ENCODE measurements around the gene FAM32A. TPM values are rescaled to one million over a fixed set of nuclear protein-coding genes. Genes with fewer than 3 reads are reported as not detected.

FAM32A gene
- total and polyA plus RNA-seq, 10 of the 15 experiments (the other 5 are each of a cell fraction or from before 2014, with no cell fraction given), result 33.3 to 116 (median 71.9) TPM

DNA sequence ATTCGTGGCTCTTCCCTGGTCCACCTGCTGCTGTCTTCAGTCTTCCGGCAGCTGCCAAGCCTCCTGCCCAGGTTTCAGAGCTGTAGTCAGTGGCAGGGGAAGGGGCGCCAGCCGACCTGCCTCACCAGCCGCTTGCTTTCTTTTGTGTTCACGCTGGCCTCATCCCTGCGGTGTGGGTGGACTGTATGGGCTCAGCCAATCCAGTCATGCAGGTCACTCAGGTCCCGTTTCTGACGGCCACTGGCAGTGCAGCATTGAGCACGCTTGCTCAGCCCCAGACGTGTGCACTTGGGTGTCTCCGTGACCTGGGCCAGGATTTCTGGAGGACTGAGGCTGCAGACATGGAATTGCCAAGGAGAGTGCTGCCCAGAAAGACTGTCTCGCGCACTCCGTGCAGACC, 38.5 kb downstream of the FAM32A start:
- in situ Hi-C loops (cut with MboI), result no loop called here
- H3K36me3 ChIP-seq (ENCODE audit: control insufficient read depth in 2 of 2, insufficient read depth in 2 of 2, low read length in 1 of 2), result peaks cover 17 to 32% of the 10 kb centered on the region in 2 experiments; a peak in 3 of 4 replicates
- no peak overlapping the region for H3K9ac ChIP-seq (ENCODE audit: control insufficient read depth, insufficient read depth, low read length)
- no peaks in the 10 kb centered on the region for H3K4me1 ChIP-seq (ENCODE audit: control insufficient read depth, insufficient read depth, low read length)
- H3K9me3 ChIP-seq (replicated peaks; ENCODE audit: control insufficient read depth, insufficient read depth, low read length), result peaks cover 19% of the 10 kb centered on the region
- DNase-seq (ENCODE audit: low read depth, low spot score), result no peak
- no peak for ATAC-seq
- ChIA-PET POLR2A (no interaction called here), CTCF (no interaction called here), SMC1A (ENCODE audit: uncharacterized antibody, unreplicated experiment) (interaction anchor here (1.2 kb wide), 1 partner anchor 158 kb away, joined by 3 read pairs; no protein-coding TSS in a partner anchor), RAD21 (ENCODE audit: unreplicated experiment) (no interaction called here)
- H2AFZ ChIP-seq (ENCODE audit: control insufficient read depth, low read depth, low read length), result no peak overlapping the region
- no peaks in the 10 kb centered on the region for H3K79me2 ChIP-seq (ENCODE audit: control insufficient read depth, insufficient read depth, low read length)
- intact Hi-C loops (cut with micrococcal nuclease; ENCODE audit: unreplicated experiment), result no loop called here
- H3K27ac ChIP-seq (ENCODE audit: control insufficient read depth, insufficient read depth), result no peak overlapping the region
- whole genome bisulfite sequencing (ENCODE audit: insufficient coverage, insufficient replicate concordance, low lambda C conversion rate, missing lambda C conversion rate), result 83% methylated on average over 15 of the region's 15 CpGs
- FAIRE-seq, result no peak
- no peak overlapping the region for H3K4me3 ChIP-seq
- H3K4me2 ChIP-seq (ENCODE audit: control insufficient read depth, insufficient read depth), result no peak overlapping the region
- no peaks in the 10 kb centered on the region for H4K20me1 ChIP-seq (ENCODE audit: control insufficient read depth, insufficient read depth)
- no peaks in the 10 kb centered on the region for H3K27me3 ChIP-seq (replicated peaks in 1 of 2; ENCODE audit: control insufficient read depth in 2 of 2, insufficient read depth in 2 of 2, low read length in 1 of 2)
- no TSS peak for BruUV-seq (replicated peaks)
- TF ChIP-seq RFX5 (IDR thresholded peaks at IDR 0.05; ENCODE audit: low read depth, low read length) (no peak), CREB1 (IDR thresholded peaks at IDR 0.05; ENCODE audit: low read depth) (no peak), RELA (IDR thresholded peaks at IDR 0.05; ENCODE audit: borderline replicate concordance, partially characterized antibody) (no peak), RCOR1 (conservative IDR thresholded peaks at IDR 0.05; ENCODE audit: low read depth, low read length) (no peak), CBX3 (IDR thresholded peaks at IDR 0.05; ENCODE audit: borderline replicate concordance, low read depth) (no peak), PAX5 (IDR thresholded peaks at IDR 0.05; ENCODE audit: borderline replicate concordance, low read depth, low read length) (no peak), SMAD1 (IDR thresholded peaks at IDR 0.05; ENCODE audit: low read depth, partially characterized antibody) (no peak), NR2C2 (IDR thresholded peaks at IDR 0.05; ENCODE audit: borderline replicate concordance, control insufficient read depth, insufficient read length, low read depth) (no peak), ZNF217 (IDR thresholded peaks at IDR 0.05) (no peak), LARP7 (IDR thresholded peaks at IDR 0.05) (no peak), ETV6 (conservative IDR thresholded peaks at IDR 0.05 in 1 of 2, IDR thresholded peaks at IDR 0.05 in 1 of 2; ENCODE audit: borderline replicate concordance in 1 of 2, low read depth in 1 of 2) (no peak), BCL11A (IDR thresholded peaks at IDR 0.05; ENCODE audit: low read depth, low read length) (no peak), RAD21 (IDR thresholded peaks at IDR 0.05; ENCODE audit: insufficient read depth, low read depth, low read length) (no peak)
- TF ChIP-seq, protein P1, sequence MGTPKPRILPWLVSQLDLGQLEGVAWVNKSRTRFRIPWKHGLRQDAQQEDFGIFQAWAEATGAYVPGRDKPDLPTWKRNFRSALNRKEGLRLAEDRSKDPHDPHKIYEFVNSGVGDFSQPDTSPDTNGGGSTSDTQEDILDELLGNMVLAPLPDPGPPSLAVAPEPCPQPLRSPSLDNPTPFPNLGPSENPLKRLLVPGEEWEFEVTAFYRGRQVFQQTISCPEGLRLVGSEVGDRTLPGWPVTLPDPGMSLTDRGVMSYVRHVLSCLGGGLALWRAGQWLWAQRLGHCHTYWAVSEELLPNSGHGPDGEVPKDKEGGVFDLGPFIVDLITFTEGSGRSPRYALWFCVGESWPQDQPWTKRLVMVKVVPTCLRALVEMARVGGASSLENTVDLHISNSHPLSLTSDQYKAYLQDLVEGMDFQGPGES (IDR thresholded peaks at IDR 0.05), result no peak
- TF ChIP-seq, protein P2, sequence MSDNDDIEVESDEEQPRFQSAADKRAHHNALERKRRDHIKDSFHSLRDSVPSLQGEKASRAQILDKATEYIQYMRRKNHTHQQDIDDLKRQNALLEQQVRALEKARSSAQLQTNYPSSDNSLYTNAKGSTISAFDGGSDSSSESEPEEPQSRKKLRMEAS (IDR thresholded peaks at IDR 0.05; ENCODE audit: low read depth, low read length), result no peak
- TF ChIP-seq, protein P3, sequence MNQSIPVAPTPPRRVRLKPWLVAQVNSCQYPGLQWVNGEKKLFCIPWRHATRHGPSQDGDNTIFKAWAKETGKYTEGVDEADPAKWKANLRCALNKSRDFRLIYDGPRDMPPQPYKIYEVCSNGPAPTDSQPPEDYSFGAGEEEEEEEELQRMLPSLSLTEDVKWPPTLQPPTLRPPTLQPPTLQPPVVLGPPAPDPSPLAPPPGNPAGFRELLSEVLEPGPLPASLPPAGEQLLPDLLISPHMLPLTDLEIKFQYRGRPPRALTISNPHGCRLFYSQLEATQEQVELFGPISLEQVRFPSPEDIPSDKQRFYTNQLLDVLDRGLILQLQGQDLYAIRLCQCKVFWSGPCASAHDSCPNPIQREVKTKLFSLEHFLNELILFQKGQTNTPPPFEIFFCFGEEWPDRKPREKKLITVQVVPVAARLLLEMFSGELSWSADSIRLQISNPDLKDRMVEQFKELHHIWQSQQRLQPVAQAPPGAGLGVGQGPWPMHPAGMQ (IDR thresholded peaks at IDR 0.05; ENCODE audit: borderline replicate concordance), result no peak
- TF ChIP-seq, protein P4, sequence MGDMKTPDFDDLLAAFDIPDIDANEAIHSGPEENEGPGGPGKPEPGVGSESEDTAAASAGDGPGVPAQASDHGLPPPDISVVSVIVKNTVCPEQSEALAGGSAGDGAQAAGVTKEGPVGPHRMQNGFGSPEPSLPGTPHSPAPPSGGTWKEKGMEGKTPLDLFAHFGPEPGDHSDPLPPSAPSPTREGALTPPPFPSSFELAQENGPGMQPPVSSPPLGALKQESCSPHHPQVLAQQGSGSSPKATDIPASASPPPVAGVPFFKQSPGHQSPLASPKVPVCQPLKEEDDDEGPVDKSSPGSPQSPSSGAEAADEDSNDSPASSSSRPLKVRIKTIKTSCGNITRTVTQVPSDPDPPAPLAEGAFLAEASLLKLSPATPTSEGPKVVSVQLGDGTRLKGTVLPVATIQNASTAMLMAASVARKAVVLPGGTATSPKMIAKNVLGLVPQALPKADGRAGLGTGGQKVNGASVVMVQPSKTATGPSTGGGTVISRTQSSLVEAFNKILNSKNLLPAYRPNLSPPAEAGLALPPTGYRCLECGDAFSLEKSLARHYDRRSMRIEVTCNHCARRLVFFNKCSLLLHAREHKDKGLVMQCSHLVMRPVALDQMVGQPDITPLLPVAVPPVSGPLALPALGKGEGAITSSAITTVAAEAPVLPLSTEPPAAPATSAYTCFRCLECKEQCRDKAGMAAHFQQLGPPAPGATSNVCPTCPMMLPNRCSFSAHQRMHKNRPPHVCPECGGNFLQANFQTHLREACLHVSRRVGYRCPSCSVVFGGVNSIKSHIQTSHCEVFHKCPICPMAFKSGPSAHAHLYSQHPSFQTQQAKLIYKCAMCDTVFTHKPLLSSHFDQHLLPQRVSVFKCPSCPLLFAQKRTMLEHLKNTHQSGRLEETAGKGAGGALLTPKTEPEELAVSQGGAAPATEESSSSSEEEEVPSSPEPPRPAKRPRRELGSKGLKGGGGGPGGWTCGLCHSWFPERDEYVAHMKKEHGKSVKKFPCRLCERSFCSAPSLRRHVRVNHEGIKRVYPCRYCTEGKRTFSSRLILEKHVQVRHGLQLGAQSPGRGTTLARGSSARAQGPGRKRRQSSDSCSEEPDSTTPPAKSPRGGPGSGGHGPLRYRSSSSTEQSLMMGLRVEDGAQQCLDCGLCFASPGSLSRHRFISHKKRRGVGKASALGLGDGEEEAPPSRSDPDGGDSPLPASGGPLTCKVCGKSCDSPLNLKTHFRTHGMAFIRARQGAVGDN (IDR thresholded peaks at IDR 0.05), result no peak
